ENCODE data around the gene PRKCH.

Gene PRKCH

GRCh38 chr14:61365667-61366212 is 44.4 kb downstream of the PRKCH start:
- DNase-seq (ENCODE audit: low read depth in 2 of 2), result no peak

- no peak for DNase-seq (ENCODE audit: low read depth in 2 of 2)
Observed at GRCh38 chr14:61368114-61368710, 46.8 kb downstream of the PRKCH start.

GRCh38 chr14:61368781-61369453 is 47.5 kb downstream of the PRKCH start:
- no peak for DNase-seq (ENCODE audit: low read depth in 2 of 2)

GRCh38 chr14:61369454-61369810 is 48.1 kb downstream of the PRKCH start:
- no peak for DNase-seq (ENCODE audit: low read depth in 2 of 2)

DNA sequence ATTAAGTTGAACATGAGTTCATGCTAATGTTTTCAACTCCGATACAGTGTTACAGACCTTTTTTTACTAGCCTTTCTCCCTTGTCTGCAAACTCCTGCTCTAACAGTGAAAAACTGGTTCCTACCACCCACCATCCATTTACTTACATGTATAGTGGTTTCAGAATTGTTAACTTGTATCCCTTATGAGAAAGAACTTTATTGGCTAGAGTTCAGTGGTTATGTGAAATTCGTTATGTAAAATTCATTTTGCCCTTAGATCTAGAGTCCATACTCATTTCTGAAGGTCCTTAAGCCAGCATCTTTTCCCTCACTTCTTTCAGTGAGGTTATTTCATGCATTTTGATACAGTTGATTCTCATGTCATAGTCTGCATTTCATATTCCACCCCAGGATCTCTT is 51.0 kb downstream of the PRKCH start:
- no peak for DNase-seq (ENCODE audit: low read depth in 2 of 2)

DNA sequence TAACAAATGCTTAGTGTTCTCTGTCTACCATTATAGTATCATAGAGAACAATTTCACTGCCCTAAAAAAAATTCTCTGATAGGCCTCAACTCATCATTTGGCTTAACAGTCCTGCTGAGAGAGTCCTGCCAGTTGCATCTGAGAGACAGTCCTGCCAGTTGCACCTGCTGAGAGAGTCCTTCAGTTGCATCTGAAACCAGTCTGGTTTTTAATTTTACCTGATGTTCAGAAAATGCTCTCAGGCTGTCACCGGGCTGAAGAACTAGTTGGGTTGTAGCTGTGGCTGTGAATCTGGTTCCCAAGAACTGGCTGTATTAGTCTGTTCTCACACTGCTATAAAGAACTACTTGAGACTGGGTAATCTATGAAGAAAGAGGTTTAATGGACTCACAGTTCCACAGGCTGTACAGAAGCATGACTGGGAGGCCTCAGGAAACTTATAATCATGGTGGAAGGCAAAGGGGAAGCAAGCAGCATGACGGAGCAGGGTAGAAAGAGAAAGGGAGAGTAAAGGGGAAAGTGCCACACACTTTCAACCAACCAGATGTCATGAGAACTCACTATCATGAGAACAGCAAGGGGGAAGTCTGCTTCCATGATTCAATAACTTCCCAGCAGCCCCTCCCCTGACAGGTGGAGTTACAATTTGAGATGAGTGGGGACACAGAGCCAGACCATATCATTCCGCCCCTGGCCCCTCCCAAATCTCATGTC is 51.6 kb downstream of the PRKCH start:
- DNase-seq (ENCODE audit: low read depth in 2 of 2), result no peak

- no peak for DNase-seq (ENCODE audit: low read depth in 2 of 2)
Observed at GRCh38 chr14:61374284-61374683, 52.9 kb downstream of the PRKCH start.

- no peak for DNase-seq (ENCODE audit: low read depth in 2 of 2)
Observed at GRCh38 chr14:61375218-61375617, 53.8 kb downstream of the PRKCH start.

DNA sequence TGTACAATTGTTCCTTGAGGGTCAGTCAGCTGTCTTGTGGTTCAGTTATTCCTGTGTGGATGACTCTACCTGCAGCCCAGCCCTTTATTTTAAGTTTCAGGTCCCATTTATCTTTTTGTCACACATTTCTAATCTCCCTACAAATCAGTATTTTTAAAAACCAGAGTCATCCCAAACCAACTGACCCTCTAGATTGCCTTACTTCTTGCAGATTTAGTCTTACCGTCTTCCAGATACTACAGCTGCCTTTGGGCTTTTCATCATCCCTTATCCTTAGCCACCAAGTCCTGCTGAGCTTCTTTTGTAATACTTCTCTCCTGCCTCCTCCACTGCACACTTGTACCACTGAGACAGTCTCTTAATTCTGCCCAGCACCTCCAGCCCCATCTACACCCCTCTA is 54.9 kb downstream of the PRKCH start:
- DNase-seq (ENCODE audit: low read depth in 2 of 2), result no peak

GRCh38 chr14:61377749-61378148 is 56.4 kb downstream of the PRKCH start:
- DNase-seq (ENCODE audit: low read depth in 2 of 2), result no peak

DNA sequence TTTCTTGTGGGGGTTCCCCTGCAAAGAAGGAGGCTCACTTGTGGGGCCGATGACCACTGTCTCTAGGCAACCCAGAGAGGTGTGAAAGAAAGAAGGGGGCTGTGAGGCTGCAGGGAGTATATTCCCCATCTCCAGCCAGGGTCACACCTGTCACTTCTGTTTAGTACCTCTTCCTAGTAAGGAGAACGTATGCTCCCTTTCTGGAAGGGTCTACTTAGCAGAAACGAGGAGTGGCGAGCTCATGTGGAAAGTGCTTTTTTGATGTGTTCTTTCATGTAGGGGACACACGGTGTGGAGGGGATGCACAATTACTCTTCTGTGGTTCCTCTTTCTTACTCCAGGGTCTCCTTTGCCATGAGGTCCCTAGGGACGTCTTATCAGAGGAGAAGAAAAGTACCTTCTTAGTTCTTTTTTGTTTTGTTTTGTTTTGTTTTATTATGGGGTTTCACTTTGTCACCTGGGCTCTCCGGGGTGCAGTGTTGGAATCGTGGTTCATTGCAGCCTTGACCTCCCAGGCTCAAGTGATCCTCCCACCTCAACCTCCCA is 58.3 kb downstream of the PRKCH start:
- no peak for DNase-seq (ENCODE audit: low read depth in 2 of 2)

DNA sequence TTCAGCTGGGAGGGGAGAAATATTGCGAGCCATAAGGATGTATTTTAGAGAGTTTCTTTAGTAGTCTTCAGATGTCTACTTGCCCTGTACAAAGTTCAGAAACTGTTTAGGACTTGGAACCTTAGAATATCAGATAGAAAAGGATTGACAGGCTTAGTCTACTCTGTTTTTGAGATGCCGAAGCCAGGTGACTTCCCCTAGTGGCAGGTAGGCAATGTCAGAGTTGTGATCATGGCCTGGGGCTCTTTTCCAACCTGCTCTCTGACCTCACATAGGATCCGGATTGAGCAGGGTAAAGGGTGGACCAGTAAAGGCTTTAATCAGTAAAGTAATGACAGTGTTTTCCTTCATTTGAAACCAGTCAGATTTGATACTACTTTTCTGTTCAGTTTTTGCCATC is 59.6 kb downstream of the PRKCH start:
- no peak for DNase-seq (ENCODE audit: low read depth in 2 of 2)

- DNase-seq (ENCODE audit: low read depth in 2 of 2), result no peak
Observed at GRCh38 chr14:61381553-61381952, 60.2 kb downstream of the PRKCH start.

GRCh38 chr14:61382842-61383241 is 61.5 kb downstream of the PRKCH start:
- no peak for DNase-seq (ENCODE audit: low read depth in 2 of 2)

DNA sequence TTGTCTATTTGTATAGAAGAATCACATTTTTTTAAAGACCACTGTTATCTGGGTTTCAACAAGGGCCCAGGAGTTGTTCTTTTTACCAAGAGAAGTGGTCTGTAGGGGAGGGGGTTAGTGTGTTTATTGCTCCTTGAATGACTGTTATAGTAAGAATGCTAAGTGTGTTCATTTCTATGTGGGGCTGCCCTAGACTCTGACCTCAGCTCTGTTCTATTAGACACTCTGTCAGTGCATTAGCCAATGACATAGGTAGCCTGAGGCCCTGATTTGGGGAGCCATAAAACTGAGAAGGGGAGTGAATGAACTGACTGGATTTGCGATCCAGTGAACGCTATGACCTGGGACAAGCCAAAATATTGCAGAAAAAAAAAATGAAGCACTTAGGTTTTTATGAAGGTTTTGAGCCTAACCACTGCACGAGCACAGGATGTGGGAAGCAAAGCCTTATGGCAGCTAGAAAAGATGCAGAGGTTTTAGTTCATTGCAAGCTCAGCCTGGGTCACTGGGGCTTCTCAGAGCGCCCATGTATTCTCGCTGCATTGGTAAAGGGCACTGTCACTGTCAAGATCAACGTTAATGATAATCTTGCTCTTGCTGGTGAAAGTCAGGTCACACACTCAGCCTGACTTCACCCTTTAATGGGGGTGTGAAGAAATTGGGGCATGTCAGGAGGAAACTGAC is 63.8 kb downstream of the PRKCH start:
- DNase-seq (ENCODE audit: low read depth in 2 of 2), result no peak

DNA sequence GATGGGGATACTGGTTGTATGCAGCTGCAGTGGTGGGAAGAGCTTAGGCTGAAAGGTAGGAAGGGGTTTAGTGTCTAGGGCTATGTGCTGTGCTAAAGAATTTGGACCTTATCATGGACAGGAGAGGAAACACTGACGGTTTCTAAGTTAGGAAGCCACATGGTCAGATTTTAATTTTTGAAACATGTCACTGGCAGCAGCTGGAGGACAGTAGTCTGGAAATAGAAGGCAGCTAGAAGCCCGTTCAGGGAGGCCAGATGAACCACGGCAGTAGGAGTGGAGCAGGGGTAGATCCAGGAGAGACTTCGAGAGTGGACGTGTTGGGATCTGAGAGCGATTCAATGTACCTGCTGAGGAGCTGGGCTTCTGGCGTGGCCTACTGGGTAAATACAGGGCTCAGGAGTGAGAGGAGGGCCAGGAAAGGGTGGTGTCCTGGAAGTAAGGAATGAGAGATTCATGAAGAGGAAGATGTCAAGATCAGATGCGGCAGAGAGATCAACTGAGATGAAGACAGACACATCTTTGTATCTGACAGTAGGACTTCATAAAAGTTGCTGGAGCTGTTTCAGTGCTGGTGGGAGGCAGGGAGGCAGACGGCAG is 64.9 kb downstream of the PRKCH start:
- DNase-seq (ENCODE audit: low read depth in 2 of 2), result no peak

GRCh38 chr14:61387076-61387475 is 65.7 kb downstream of the PRKCH start:
- DNase-seq (ENCODE audit: low read depth in 2 of 2), result no peak

DNA sequence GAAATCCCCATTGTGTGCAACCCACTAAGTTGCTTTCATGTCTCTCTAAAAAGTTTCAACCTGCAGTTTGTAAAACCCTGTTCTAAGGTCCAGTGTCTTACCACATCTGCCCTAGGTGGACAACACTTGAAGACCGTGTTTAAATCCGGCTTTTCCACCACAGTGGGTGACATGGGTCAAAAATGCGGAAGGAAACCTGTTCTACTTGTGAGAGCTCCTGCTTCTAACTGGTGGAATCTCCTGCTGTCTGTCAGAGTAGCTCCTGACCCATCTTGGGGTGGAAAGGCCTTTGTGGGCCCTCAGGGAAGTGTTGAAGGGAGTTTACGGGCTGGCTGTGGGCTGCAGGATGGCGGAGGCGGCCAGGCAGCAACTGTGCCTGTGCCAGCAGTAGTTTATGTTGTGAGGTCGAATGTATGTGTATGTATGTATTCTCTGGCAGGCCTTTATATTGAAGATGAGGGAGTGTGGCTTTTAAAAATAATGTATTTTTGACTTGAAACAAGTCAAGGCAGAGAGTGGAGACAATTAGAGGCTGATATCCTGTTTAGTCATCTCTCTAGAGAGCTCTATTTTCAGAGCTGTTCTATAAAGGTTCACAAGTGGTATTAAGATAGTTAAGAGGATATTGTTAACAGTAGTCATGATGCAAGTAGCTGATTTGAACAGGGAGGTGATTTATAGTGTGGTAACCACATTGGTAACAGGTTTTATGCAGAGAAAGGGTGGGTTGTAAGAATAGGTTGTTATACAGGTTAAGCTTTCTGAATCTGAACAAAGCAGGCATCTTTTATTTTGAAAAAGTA is 67.0 kb downstream of the PRKCH start:
- no peak for DNase-seq (ENCODE audit: low read depth in 2 of 2)

- no peak for DNase-seq (ENCODE audit: low read depth in 2 of 2)
Observed at GRCh38 chr14:61388976-61389576, 67.7 kb downstream of the PRKCH start.

DNA sequence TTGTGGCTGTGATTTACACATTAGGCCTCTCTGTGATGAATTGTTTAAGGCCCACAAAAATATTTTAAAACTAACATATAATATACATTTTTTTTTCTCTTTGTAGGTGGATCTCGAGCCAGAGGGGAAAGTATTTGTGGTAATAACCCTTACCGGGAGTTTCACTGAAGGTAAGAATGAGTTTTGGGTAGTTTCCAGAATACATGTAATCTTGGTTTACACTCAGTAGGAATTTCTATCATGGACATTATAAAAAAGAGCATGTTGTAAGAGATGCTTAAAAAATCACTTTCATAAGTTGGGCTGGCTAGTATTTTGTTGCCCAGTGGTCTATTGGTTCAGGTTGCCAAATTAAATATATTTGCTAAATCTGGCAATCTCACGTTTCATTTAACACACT is 69.7 kb downstream of the PRKCH start:
- no peak for DNase-seq (ENCODE audit: low read depth in 2 of 2)
